OCI-LY1 (cell line): ENCODE results near the gene ORM2.

Source experiments
- H2AFZ ChIP-seq: fragments of 200-600 bp; sonication (generic), shearing (Covaris generic); 2 replicates; pipeline ENCODE4 v1.6.0; 2014; ENCODE audit warnings: antibody characterized with exemption, mild to moderate bottlenecking, low read length
- H3F3A ChIP-seq: fragments of 200-600 bp; sonication (generic), shearing (Covaris generic); 2 replicates; pipeline ENCODE4 v1.6.0; 2014; ENCODE audit warnings: mild to moderate bottlenecking, antibody characterized with exemption, low read length, moderate library complexity; ENCODE audit not compliant: insufficient read depth
- H3K27ac ChIP-seq: fragments of 200-600 bp; sonication (generic); 2 replicates; pipeline ENCODE4 v1.5.1; 2014; ENCODE audit warnings: low read length, mixed run types, mild to moderate bottlenecking, low read depth; ENCODE audit not compliant: poor library complexity, severe bottlenecking
- H3K27me3 ChIP-seq: fragments of 200-600 bp; sonication (generic); 2 replicates; pipeline ENCODE4 v1.6.0; 2014; ENCODE audit warnings: antibody characterized with exemption, mild to moderate bottlenecking, low read length, moderate library complexity; ENCODE audit not compliant: insufficient read depth
- H3K36me3 ChIP-seq: fragments of 200-600 bp; sonication (generic); 2 replicates; pipeline ENCODE4 v1.6.1; 2014; ENCODE audit warnings: mild to moderate bottlenecking, antibody characterized with exemption, low read length, moderate library complexity, mixed read lengths; ENCODE audit not compliant: insufficient read depth
- H3K4me1 ChIP-seq: fragments of 200-600 bp; sonication (generic); 2 replicates; pipeline ENCODE4 v1.5.1; 2014; ENCODE audit warnings: mild to moderate bottlenecking, low read length, moderate library complexity; ENCODE audit not compliant: insufficient read depth, severe bottlenecking
- H3K4me2 ChIP-seq: fragments of 200-600 bp; sonication (generic), shearing (Covaris generic); 2 replicates; pipeline ENCODE4 v1.6.1; 2014; ENCODE audit warnings: low read length
- H3K4me3 ChIP-seq: fragments of 200-600 bp; sonication (generic); 2 replicates; pipeline ENCODE4 v1.5.1; 2014; ENCODE audit warnings: low read length, low read depth, mild to moderate bottlenecking, mixed read lengths; ENCODE audit not compliant: poor library complexity, severe bottlenecking
- H3K79me2 ChIP-seq: fragments of 200-600 bp; shearing (Covaris generic); 2 replicates; pipeline ENCODE4 v1.6.1; 2016; ENCODE audit warnings: mixed run types, low read length, mixed read lengths; ENCODE audit not compliant: insufficient read depth
- H3K9ac ChIP-seq: fragments of 200-600 bp; sonication (generic), shearing (Covaris generic); 2 replicates; pipeline ENCODE4 v1.6.1; 2014; ENCODE audit warnings: mild to moderate bottlenecking, low read length, mixed read lengths
- H3K9me2 ChIP-seq: fragments of 200-600 bp; sonication (generic), shearing (Covaris generic); 2 replicates; pipeline ENCODE4 v1.6.1; 2014; ENCODE audit warnings: low read depth, mild to moderate bottlenecking, low read length, mixed read lengths
- H3K9me3 ChIP-seq: fragments of 200-600 bp; shearing (Covaris generic); 2 replicates; pipeline ENCODE4 v1.6.1; 2014; ENCODE audit warnings: low read length, mixed read lengths
- H4K20me1 ChIP-seq: fragments of 200-600 bp; sonication (generic), shearing (Covaris generic); 2 replicates; pipeline ENCODE4 v1.6.0; 2016; ENCODE audit warnings: mild to moderate bottlenecking, low read length; ENCODE audit not compliant: insufficient read depth
- CTCF ChIP-seq: fragments of 200-600 bp; sonication (generic), shearing (Covaris generic); IDR thresholded peaks from 2 replicates; pipeline ENCODE4 v1.5.1; 2017; ENCODE audit warnings: mild to moderate bottlenecking, antibody characterized with exemption, low read length, moderate library complexity, mixed read lengths
- EZH2 ChIP-seq: fragments of 200-600 bp; sonication (generic), shearing (Covaris generic); IDR thresholded peaks from 2 replicates; pipeline ENCODE4 v1.8.0; 2017; ENCODE audit warnings: borderline replicate concordance, mixed run types, mild to moderate bottlenecking, antibody characterized with exemption, low read length, moderate library complexity, mixed read lengths

The ORM2 gene

DNA sequence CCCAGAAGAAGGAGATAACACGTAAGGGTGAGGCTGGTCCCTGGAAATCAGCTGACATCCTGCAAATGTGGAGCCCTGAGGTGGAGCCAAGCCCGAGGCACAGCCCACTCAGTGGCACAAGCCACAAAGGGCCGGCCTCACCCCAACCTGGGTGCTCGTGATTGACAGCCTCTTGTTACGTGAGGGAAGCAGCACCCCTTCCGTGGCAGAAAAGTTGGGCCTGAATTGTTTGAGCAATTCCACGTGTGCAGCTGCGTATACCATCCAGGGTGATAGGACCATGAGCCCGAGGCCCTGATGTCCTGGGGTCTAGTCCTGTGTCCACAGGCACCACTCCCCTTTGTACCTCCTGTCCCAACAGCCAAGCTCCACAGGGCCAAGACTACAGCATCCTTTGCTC, 4.8 kb downstream of the ORM2 start:
- Histone ChIP-seq H3F3A (no peaks in the 10 kb centered on the region), H3K9me3 (0 out of 2 replicates have a peak, but pooled peaks cover 3% of the 10 kb centered on the region), H3K79me2 (no peaks in the 10 kb centered on the region), H3K4me3 (no peak overlapping the region), H3K4me2 (no peak overlapping the region), H3K4me1 (no peaks in the 10 kb centered on the region), H2AFZ (no peak overlapping the region), H3K27ac (no peak overlapping the region), H3K36me3 (peaks cover 50% of the 10 kb centered on the region), H3K27me3 (no peaks in the 10 kb centered on the region), H3K9me2 (no peaks in the 10 kb centered on the region), H4K20me1 (no peaks in the 10 kb centered on the region), H3K9ac (no peak overlapping the region)
- no peak for TF ChIP-seq EZH2
- no peak for TF ChIP-seq CTCF

- H3F3A ChIP-seq, result no peaks in the 10 kb centered on the region
- peaks cover 63% of the 10 kb centered on the region for H3K36me3 ChIP-seq
- H3K4me1 ChIP-seq, result no peaks in the 10 kb centered on the region
- TF ChIP-seq CTCF (no peak), EZH2 (no peak)
- no peaks in the 10 kb centered on the region for H4K20me1 ChIP-seq
- H3K9ac ChIP-seq, result no peak overlapping the region
- no peak overlapping the region for H3K27ac ChIP-seq
- H3K9me3 ChIP-seq, result 0 out of 2 replicates have a peak, but pooled peaks cover 3% of the 10 kb centered on the region
- no peak overlapping the region for H2AFZ ChIP-seq
- no peaks in the 10 kb centered on the region for H3K79me2 ChIP-seq
- no peaks in the 10 kb centered on the region for H3K27me3 ChIP-seq
- no peak overlapping the region for H3K4me3 ChIP-seq
- H3K4me2 ChIP-seq, result no peak overlapping the region
- H3K9me2 ChIP-seq, result no peaks in the 10 kb centered on the region
Measured at GRCh38 chr9:114335745-114336144, 6.1 kb downstream of the ORM2 start.

DNA sequence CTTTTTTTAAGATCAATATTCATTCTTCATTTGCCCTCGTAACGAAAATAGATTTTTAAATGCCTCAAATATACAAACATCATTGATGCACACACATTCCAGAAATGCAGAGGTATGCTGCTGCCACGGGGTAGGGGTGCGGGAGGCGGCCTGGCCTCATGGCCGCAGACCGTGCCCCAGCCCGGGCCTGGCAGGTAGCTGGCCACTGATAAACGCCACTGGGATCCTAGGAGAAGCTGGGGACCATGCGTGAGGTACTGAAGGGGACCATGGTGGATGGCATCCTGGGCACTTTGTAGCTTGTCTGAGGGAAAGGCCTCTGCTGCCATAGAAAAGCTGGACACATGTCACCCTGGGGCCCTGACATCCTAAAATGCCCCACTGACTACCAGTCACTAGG, 6.5 kb downstream of the ORM2 start:
- H3K4me1 ChIP-seq, result no peaks in the 10 kb centered on the region
- peaks cover 67% of the 10 kb centered on the region for H3K36me3 ChIP-seq
- no peak overlapping the region for H3K27ac ChIP-seq
- no peaks in the 10 kb centered on the region for H3F3A ChIP-seq
- H3K9ac ChIP-seq, result no peak overlapping the region
- H4K20me1 ChIP-seq, result no peaks in the 10 kb centered on the region
- H3K9me3 ChIP-seq, result 0 out of 2 replicates have a peak, but pooled peaks cover 3% of the 10 kb centered on the region
- no peaks in the 10 kb centered on the region for H3K27me3 ChIP-seq
- H2AFZ ChIP-seq, result no peak overlapping the region
- H3K4me3 ChIP-seq, result no peak overlapping the region
- H3K9me2 ChIP-seq, result no peaks in the 10 kb centered on the region
- H3K79me2 ChIP-seq, result no peaks in the 10 kb centered on the region
- TF ChIP-seq EZH2 (no peak), CTCF (no peak)
- no peak overlapping the region for H3K4me2 ChIP-seq
